Type B pancreatic cell (in vitro differentiated cells): ENCODE data around the gene ANXA8L1. TPM values are rescaled to one million over a fixed set of nuclear protein-coding genes. Genes with fewer than 3 reads are reported as not detected.
"Not testable (repeated sequence)": the region's sequence is repeated elsewhere in the genome, so short reads cannot be mapped to it uniquely, and the experiment has no call there.

Experiments
- DNase-seq: peaks from one replicate; pipeline ENCODE4 v3.0.0; 2021; ENCODE audit warnings: mixed read lengths; ENCODE audit not compliant: unreplicated experiment; ENCODE audit errors: extremely low spot score
- H3K27ac Mint-ChIP-seq: 2 replicates; pipeline ENCODE4 v1.8.0; 2021; ENCODE audit warnings: mild to moderate bottlenecking, mixed read lengths
- H3K27me3 Mint-ChIP-seq: 2 replicates; pipeline ENCODE4 v1.8.0; 2021; ENCODE audit warnings: mixed read lengths
- H3K36me3 Mint-ChIP-seq: 2 replicates; pipeline ENCODE4 v1.8.0; 2021; ENCODE audit warnings: mixed read lengths
- H3K4me1 Mint-ChIP-seq: one replicate; pipeline ENCODE4 v1.8.0; 2021; ENCODE audit warnings: mixed read lengths; ENCODE audit not compliant: unreplicated experiment
- H3K4me3 Mint-ChIP-seq: 2 replicates; pipeline ENCODE4 v1.8.0; 2021; ENCODE audit warnings: mild to moderate bottlenecking, mixed read lengths
- H3K9me3 Mint-ChIP-seq: 2 replicates; pipeline ENCODE4 v1.8.0; 2021; ENCODE audit warnings: mixed read lengths
- long read RNA-seq: library from polyadenylated mRNA; unstranded; transcript quantifications from one replicate; pipeline ENCODE4 v2.0.0, GENCODE V29; 2020
- total RNA-seq: library from RNA; stranded (reverse); gene quantifications from 2 replicates; pipeline ENCODE4 v1.2.1, GENCODE V29; 2021; ENCODE audit warnings: low replicate concordance
- TF ChIP-seq, protein P1 (sequence below): fragments of 200-600 bp; sonication (generic); conservative IDR thresholded peaks from 2 replicates; pipeline ENCODE4 v1.5.0; 2021; ENCODE audit warnings: antibody characterized with exemption, mild to moderate bottlenecking

Gene ANXA8L1
- total RNA-seq: 0.97 and 3.9 TPM in 2 replicates
- long read RNA-seq, transcript ANXA8L1-204 (12 exons, 1,109 nt): major isoform, 42 of 46 reads
- long read RNA-seq, partial matches to known transcripts: 0 of 46 reads
- long read RNA-seq, other reads (novel, unspliced or antisense): 4 of 46 reads

DNA sequence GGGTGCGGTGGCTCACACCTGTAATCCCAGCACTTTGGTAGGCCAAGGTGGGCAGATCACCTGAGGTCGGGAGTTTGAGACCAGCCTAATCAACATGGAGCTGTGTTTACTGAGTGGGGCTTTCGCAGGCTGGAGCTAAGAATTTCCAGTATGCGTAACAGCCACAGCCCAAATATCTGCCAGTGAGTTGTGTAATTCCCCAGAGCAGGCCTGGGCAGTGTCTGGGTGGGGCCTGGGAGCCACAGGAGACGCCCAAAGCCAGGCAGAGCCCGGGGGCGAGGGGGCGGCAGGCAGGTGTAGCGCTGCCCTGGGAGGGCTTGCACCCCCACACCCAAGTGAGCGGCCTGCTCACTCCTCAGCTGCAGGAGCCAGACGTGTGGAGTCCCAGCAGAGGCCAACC lies at the start of gene ANXA8L1:
ANXA8L1 (plus strand) TSS at position 371 of the 400 bp plus-strand sequence. CDS start 76 bp downstream, outside the sequence.
- not testable (repeated sequence) for H3K27ac Mint-ChIP-seq, H3K4me3 Mint-ChIP-seq, H3K9me3 Mint-ChIP-seq, H3K36me3 Mint-ChIP-seq, H3K4me1 Mint-ChIP-seq, H3K27me3 Mint-ChIP-seq, DNase-seq

DNA sequence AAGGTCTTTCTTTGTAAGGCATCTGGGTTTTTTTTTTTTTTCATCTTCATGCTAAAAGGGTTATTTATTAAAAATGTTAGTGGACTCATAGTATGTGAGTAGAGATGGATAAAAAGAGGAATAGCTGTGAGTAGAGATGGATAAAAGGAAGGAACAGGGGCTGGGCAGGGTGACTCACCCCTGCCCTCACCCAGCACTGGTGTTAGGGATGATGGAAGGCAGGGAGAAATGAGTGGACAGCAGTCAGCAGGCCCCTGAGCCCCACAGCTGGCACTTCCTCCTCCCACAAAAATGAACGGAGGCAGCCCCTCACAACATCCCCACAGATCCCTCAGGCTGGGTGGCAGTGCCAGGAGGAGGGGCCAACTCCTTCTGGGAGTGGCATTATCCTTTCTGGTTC lies 49.5 kb upstream of the ANXA8L1 start:
- Mint-ChIP-seq H3K9me3 (no peaks in the 10 kb centered on the region), H3K27ac (no peak overlapping the region), H3K36me3 (no peaks in the 10 kb centered on the region), H3K4me1 (peaks cover 3% of the 10 kb centered on the region), H3K4me3 (no peak overlapping the region), H3K27me3 (peaks cover 18% of the 10 kb centered on the region)
- DNase-seq: no peak
- TF ChIP-seq, protein P1, sequence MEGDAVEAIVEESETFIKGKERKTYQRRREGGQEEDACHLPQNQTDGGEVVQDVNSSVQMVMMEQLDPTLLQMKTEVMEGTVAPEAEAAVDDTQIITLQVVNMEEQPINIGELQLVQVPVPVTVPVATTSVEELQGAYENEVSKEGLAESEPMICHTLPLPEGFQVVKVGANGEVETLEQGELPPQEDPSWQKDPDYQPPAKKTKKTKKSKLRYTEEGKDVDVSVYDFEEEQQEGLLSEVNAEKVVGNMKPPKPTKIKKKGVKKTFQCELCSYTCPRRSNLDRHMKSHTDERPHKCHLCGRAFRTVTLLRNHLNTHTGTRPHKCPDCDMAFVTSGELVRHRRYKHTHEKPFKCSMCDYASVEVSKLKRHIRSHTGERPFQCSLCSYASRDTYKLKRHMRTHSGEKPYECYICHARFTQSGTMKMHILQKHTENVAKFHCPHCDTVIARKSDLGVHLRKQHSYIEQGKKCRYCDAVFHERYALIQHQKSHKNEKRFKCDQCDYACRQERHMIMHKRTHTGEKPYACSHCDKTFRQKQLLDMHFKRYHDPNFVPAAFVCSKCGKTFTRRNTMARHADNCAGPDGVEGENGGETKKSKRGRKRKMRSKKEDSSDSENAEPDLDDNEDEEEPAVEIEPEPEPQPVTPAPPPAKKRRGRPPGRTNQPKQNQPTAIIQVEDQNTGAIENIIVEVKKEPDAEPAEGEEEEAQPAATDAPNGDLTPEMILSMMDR: no peak

GRCh38 chr10:46326971-46327370 lies 48.6 kb upstream of the ANXA8L1 start:
- no peaks in the 10 kb centered on the region for H3K9me3 Mint-ChIP-seq

DNA sequence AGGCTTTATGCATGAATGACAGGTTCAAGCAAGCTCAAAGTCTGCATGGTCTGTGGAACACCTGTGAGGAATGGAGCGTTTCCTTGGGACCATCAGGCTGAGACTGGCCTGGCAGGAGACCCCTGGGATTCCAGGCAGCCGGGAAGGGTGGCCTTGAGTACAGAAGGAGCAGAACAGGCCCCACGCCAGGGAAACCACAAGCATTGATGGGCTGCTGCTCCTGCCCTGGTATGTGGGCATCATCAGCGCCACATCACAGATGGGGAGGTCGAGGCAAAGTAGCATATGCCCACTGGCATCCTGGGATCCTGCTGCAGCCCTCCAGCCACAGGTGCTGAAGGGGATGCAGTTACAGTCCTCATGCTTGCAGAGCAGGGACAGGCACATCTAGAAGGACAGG lies 47.9 kb upstream of the ANXA8L1 start:
- peaks cover 3% of the 10 kb centered on the region for H3K4me1 Mint-ChIP-seq
- H3K4me3 Mint-ChIP-seq: no peak overlapping the region
- H3K27me3 Mint-ChIP-seq: peaks cover 21% of the 10 kb centered on the region
- TF ChIP-seq, protein P1: no peak
- no peaks in the 10 kb centered on the region for H3K36me3 Mint-ChIP-seq
- no peaks in the 10 kb centered on the region for H3K9me3 Mint-ChIP-seq
- DNase-seq: no peak
- no peak overlapping the region for H3K27ac Mint-ChIP-seq

More at GRCh38 chr10:46326971-46327370, 48.6 kb upstream of the ANXA8L1 start:
- Mint-ChIP-seq H3K4me3 (no peak overlapping the region), H3K36me3 (no peaks in the 10 kb centered on the region), H3K27ac (no peak overlapping the region), H3K4me1 (peaks cover 3% of the 10 kb centered on the region), H3K27me3 (peaks cover 22% of the 10 kb centered on the region)
- TF ChIP-seq, protein P1: no peak
- DNase-seq: no peak

DNA sequence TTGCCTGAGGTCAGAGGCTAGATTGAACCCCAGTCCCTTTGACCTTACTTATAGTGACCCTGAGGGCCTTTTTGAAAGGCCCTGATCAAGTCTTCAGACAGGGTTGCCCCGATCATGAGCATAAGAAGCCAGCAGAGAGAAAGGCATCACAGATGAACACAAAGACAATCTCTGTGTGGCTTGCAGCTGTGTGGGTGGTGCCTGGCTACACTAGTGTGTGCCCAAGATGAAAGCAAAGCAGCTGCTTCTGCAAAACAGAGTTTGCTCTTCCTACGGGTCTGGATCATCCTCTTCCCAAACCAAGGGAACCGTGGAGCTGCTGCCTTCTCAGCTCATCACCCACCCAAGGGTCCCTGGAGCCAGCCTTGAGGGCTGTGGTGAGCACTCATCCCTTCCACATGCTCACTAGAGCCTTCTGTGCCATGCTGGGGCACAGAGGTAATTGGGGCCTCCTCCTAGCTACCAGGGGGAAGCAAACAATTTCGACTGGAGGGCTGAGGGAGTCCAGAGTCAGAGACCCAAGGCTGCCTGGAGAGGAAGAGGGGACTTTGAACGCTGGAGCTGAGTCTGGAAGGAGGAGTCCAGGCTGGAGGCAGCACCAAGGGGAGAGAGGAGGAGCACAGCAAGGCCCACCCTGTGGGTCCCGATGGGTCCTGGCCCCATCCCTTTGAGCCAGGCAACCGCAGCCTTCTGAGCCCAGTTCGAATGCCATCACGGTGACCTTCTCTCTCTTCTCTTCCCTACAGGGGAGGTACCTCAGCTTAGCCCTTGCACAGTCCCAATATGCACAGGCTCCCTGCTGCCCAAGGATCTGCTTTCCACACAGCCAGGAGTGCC lies 46.5 kb upstream of the ANXA8L1 start:
- H3K27me3 Mint-ChIP-seq: peaks cover 17% of the 10 kb centered on the region
- H3K9me3 Mint-ChIP-seq: no peaks in the 10 kb centered on the region
- no peak overlapping the region for H3K27ac Mint-ChIP-seq
- TF ChIP-seq, protein P1: no peak
- peaks cover 3% of the 10 kb centered on the region for H3K4me1 Mint-ChIP-seq
- H3K36me3 Mint-ChIP-seq: no peaks in the 10 kb centered on the region
- H3K4me3 Mint-ChIP-seq: no peak overlapping the region
- DNase-seq: no peak

DNA sequence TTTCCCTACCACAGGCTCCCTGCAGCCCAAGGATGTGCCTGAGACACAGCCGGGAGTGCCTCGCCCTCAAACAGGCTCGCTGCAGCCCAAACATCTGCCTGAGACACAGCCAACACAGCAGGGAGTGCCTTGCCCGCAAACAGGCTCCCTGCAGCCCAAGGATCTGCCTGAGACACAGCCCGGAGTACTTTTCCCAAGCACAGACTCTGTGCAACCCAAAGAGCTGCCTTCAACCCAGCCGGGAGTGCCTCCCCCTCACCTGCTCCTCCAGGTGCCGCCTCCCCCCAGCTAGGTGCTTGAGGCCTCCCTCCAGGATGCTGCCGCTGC lies 45.9 kb upstream of the ANXA8L1 start:
- H3K36me3 Mint-ChIP-seq: no peaks in the 10 kb centered on the region
- H3K27me3 Mint-ChIP-seq: peaks cover 17% of the 10 kb centered on the region
- TF ChIP-seq, protein P1: no peak
- H3K4me3 Mint-ChIP-seq: no peak overlapping the region
- H3K4me1 Mint-ChIP-seq: peaks cover 3% of the 10 kb centered on the region
- no peak for DNase-seq
- H3K27ac Mint-ChIP-seq: no peak overlapping the region
- no peaks in the 10 kb centered on the region for H3K9me3 Mint-ChIP-seq
